Epithelial cell of proximal tubule (primary cell): ENCODE data around the gene PCDH15. TPM values are rescaled to one million over a fixed set of nuclear protein-coding genes. Genes with fewer than 3 reads are reported as not detected.

Experiments
- DNase-seq: peaks from one replicate; pipeline ENCODE4 v3.0.0-alpha.2; 2011; ENCODE audit warnings: low read depth
- H3K4me3 ChIP-seq: 2 replicates; pipeline ENCODE4 v1.5.1; 2011; ENCODE audit warnings: low read depth, mild to moderate bottlenecking, low read length
- CTCF ChIP-seq: conservative IDR thresholded peaks from 2 replicates; pipeline ENCODE4 v1.5.1; 2012; ENCODE audit warnings: low read depth, mild to moderate bottlenecking, low read length
- total RNA-seq: library from RNA; depleted of rRNA; stranded (reverse); fragments of >200 nt; gene quantifications from 2 replicates; pipeline ENCODE4 v1.2.3, GENCODE V29; 2015

PCDH15 gene
- total RNA-seq, 1 donor from 2014 or later = not detected

DNA sequence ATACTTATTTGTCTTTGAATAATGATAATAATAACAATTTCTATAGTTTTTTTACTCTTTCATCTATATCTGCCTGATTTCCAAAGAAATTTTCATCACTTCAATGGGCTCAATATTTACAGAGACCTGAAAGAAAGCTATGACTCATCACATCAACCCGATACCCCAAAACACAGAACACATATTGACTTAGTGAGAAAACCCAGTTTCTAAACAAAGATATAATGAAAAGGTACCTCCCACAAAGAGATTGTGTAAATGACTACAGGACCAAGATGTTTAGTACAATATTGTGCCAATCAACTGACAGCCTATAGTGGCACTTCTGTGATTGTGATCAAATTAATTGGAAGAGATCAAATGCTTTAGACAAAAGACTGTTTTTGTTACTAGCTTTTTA, 133.9 kb downstream of the PCDH15 start:
- no peak for TF ChIP-seq CTCF
- no peak overlapping the region for H3K4me3 ChIP-seq
- no peak for DNase-seq

DNA sequence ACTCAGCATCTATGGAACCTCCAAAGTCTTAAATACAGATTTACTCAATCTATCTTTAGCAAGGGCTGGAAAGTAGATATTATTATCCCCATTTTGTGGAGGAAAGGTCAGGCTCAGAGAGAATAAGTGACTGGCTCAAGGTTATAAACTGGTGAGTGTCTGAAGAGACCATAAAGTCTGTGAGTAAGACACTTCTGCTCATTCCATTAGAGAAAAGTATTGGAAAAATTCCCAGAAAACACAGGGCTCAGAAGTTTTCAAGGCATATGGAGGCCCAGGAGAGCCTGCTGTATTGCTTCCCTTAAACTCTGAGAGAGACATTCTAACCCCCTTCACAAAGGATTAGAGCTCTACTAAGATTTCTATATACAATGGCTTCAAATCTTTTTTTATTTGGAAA, 134.8 kb downstream of the PCDH15 start:
- H3K4me3 ChIP-seq = no peak overlapping the region
- TF ChIP-seq CTCF = no peak
- DNase-seq = no peak

GRCh38 chr10:54665095-54665494, 135.9 kb downstream of the PCDH15 start:
- DNase-seq = no peak
- TF ChIP-seq CTCF = no peak
- no peak overlapping the region for H3K4me3 ChIP-seq

DNA sequence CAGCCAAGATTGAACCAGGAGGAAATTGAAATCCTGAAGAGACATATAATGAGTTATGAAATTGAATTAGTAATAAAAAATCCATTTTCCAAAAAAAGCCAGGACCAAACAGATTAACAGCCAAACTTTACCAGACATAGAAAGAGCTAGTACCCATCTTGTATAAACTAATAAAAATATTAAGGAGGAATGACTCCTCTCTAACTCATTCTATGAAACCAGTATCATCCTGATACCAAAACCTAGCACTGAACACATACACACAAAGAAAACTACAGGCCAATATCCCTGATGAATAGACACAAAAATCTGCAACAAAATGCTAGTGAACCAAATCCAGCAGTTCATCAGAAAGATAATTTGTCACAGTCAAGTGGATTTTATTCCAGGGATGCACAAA, 140.6 kb downstream of the PCDH15 start:
- no peak for TF ChIP-seq CTCF
- DNase-seq = no peak
- H3K4me3 ChIP-seq = no peak overlapping the region

GRCh38 chr10:54656643-54657042, 144.4 kb downstream of the PCDH15 start:
- no peak overlapping the region for H3K4me3 ChIP-seq
- no peak for DNase-seq
- TF ChIP-seq CTCF = no peak

GRCh38 chr10:54653518-54653917, 147.5 kb downstream of the PCDH15 start:
- TF ChIP-seq CTCF = no peak
- DNase-seq = no peak

GRCh38 chr10:54650547-54650946, 150.5 kb downstream of the PCDH15 start:
- no peak for DNase-seq
- H3K4me3 ChIP-seq = no peak overlapping the region
- TF ChIP-seq CTCF = no peak

More at GRCh38 chr10:54653518-54653917, 147.5 kb downstream of the PCDH15 start:
- H3K4me3 ChIP-seq = no peak overlapping the region
